ENCODE data around the gene MARCKS.

The MARCKS gene

GRCh38 chr6:113853252-113853651 is 3.9 kb upstream of the MARCKS start:
- DNase-seq (ENCODE audit: low read depth in 3 of 3), result no peak

DNA sequence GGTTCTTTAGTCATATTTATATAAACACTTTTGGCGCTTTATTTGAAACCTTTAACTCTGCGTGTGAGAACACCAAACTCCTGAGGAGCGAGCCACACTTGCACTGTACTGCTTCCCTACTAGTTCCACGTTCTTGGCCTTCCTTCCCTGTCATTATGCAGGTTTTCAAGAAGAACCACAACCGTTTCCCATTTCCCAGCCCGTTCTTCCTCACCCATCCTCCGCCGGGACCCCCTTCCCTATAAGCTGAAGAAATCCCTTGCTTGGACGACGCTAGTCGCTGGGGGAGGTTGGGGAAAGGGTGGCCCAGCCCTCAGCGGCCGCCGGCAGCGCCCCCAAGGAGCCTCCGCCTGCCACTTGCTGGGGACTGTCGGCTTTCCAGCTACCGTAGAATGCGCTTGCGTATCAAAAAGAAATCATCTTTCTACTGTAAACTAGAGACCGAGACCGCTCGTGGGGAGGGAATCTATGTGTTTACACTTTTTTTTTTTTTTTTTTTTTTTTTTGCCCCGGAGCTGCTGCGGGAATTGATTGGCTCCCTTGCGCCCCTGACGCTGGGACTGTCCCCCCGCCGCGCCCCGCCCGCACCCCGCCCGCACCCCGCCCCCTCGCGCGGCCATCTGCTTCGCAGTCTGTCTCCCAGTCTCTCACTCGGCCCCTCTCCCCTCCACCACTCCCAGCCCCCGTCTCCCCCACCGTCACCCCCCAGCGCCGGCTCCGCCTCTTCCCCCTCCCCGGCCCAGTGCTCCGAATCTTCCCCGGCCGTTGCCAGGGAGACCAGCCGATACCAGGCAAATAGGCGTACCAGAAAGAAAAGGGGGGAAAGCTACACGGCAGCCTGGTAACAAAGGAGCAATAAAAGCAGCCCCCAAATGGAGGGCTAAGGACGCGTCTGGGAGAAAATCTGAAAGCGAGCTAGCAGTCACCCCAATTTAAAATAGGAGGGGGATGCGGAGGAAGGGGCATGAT is 2.3 kb upstream of the MARCKS start:
- no peak for DNase-seq (ENCODE audit: low read depth in 3 of 3)

- DNase-seq (ENCODE audit: low read depth in 3 of 3), result no peak
Observed at GRCh38 chr6:113855500-113856374, 1.4 kb upstream of the MARCKS start.

DNA sequence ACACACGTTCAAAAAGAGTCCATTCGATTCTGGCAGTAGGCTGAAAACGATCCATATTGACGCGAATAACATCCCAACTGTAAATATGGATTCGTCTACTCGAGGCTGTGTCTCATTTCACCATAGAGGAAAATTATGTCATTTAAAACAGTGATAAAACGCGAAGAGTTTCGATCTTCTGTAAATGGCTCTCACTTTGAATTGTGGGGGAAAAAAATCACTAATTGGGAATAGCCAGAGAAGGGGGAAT is 845 bp upstream of the MARCKS start:
- no peak for DNase-seq (ENCODE audit: low read depth in 3 of 3)

GRCh38 chr6:113857556-113858479 is 673 bp downstream of the MARCKS start:
- DNase-seq (ENCODE audit: low read depth in 3 of 3), result no peak

GRCh38 chr6:113858480-113859348 is 1.6 kb downstream of the MARCKS start:
- DNase-seq (ENCODE audit: low read depth in 3 of 3), result peak; percentile 43 to 69 (median 50)

- DNase-seq (ENCODE audit: low read depth in 3 of 3), result no peak
Observed at GRCh38 chr6:113859349-113860180, 2.4 kb downstream of the MARCKS start.

- no peak for DNase-seq (ENCODE audit: low read depth in 3 of 3)
Observed at GRCh38 chr6:113860181-113860955, 3.2 kb downstream of the MARCKS start.

- no peak for DNase-seq (ENCODE audit: low read depth in 3 of 3)
Observed at GRCh38 chr6:113862112-113862511, 5.0 kb downstream of the MARCKS start.

- DNase-seq (ENCODE audit: low read depth in 3 of 3), result no peak
Observed at GRCh38 chr6:113870917-113871316, 13.8 kb downstream of the MARCKS start.

DNA sequence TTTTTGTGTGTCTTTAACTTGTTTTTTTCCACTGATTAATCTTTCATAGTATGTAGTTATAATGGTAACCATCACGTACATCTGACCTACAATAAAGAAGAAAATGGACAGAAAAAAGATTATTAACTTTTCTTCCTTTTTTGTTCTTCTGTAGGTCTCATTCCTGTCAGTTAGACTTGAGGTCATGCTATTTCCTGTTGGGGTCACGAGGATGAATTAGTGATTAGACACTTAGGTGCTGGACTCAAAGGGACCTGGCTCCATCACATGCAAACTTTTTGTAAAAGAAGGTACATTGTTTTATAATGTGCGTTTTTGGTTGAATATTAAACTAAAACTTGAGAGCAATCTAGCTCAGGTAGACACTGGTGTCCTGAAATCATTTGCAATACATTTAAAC is 14.8 kb downstream of the MARCKS start:
- DNase-seq (ENCODE audit: low read depth in 3 of 3), result no peak

GRCh38 chr6:113873043-113873667 is 16.0 kb downstream of the MARCKS start:
- DNase-seq (ENCODE audit: low read depth in 3 of 3), result no peak

GRCh38 chr6:113875470-113875869 is 18.3 kb downstream of the MARCKS start:
- DNase-seq (ENCODE audit: low read depth in 3 of 3), result no peak

DNA sequence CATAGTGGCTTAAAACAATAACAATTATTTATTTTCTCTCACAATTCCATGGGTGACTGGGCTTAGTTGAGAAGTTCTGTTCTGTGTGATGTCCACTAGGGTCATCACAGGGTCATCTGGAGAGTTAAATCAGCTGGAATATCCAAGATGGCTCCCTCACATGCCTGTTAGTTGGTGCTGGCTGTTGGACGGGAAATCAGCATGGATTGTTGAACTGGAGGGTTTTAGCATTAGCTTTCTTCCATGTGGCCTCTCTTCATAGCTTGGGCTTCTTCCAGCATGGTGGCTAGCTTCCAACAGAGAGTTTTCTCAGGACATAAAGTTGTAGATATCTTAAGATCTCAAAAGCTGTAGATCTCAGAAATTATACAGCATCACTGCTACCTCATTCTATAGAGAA is 19.6 kb downstream of the MARCKS start:
- no peak for DNase-seq (ENCODE audit: low read depth in 3 of 3)

DNA sequence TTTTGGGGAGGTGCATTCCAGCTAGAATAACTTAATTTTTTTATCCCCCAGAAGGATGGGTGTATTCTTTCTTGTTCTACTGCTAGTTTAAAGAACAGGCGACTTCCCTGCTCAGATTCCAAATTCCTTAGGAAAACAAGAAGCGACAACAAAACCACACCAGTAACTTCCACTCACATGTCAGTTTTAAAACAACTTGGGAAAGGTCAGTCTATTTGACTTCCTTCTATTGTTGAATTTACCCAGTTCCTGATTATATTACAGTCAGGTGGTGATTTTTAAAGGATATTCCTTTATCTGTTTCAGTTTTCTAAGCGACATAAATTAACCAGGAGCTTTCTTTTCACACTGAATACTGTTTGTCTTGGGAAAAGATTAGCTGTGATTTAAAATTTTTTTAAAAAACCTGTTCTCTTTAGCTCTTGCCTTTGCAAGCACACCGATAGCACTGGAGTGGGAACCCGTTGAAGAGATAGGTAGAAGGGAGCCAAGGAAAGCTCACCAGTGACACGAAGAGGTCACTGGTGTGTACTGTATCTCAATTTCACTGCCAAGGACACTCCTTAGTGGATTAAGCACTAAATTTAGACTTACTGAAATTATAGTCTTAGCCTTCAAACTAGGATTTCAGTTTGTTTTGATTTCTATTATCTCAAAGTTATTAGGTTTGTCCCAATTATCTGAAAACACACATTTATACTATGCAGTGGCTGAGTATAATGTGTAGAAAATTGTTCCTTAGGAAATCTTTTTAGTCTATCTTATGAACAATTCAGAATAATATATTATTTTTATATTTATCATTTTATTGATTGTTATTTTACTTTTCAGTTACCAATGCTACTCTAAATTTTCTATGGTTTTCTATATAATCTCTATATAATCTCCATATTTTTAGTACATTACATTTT is 22.3 kb downstream of the MARCKS start:
- no peak for DNase-seq (ENCODE audit: low read depth in 3 of 3)

- DNase-seq (ENCODE audit: low read depth in 3 of 3), result no peak
Observed at GRCh38 chr6:113881478-113881980, 24.4 kb downstream of the MARCKS start.

- no peak for DNase-seq (ENCODE audit: low read depth in 3 of 3)
Observed at GRCh38 chr6:113882336-113883022, 25.3 kb downstream of the MARCKS start.

All from stimulated activated CD4-positive, alpha-beta T cell treated with anti-CD3 and anti-CD28 coated beads, TNF-alpha, amount 100 ng/mL, for 4 hours (primary cell).